Measurements from ENCODE around the gene PGS1.

PGS1 gene

DNA sequence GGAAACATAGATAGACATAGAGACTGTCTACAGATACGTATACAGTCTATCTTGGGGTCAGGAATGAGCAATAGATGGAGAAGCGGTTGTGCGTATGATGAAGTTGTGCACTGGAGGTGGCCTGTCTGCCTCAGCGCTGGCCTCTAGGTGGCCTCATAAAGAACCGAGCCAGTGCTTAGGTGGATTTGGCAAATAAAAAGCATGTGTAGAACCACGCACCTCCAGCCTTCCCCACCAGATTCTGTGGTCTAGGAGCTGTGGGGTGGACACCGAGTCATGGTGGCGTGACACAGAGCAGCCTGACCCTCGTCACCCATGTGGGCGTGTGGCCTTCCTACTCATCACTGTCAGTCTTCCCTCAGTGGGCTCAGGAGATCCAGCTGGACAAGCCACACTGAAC, 34.0 kb downstream of the PGS1 start:
- peaks cover 88% of the 10 kb centered on the region for H3K4me1 Mint-ChIP-seq (ENCODE audit: low read depth)
- H3K9me3 Mint-ChIP-seq, result no peaks in the 10 kb centered on the region
- H3K36me3 Mint-ChIP-seq (ENCODE audit: low read depth), result peaks cover 93% of the 10 kb centered on the region
- DNase-seq, result peak; percentile 56
- H3K27me3 Mint-ChIP-seq, result no peaks in the 10 kb centered on the region
- peak overlapping the region; percentile 65 for H3K4me3 Mint-ChIP-seq
- peak overlapping the region; percentile 98 for H3K27ac Mint-ChIP-seq

DNA sequence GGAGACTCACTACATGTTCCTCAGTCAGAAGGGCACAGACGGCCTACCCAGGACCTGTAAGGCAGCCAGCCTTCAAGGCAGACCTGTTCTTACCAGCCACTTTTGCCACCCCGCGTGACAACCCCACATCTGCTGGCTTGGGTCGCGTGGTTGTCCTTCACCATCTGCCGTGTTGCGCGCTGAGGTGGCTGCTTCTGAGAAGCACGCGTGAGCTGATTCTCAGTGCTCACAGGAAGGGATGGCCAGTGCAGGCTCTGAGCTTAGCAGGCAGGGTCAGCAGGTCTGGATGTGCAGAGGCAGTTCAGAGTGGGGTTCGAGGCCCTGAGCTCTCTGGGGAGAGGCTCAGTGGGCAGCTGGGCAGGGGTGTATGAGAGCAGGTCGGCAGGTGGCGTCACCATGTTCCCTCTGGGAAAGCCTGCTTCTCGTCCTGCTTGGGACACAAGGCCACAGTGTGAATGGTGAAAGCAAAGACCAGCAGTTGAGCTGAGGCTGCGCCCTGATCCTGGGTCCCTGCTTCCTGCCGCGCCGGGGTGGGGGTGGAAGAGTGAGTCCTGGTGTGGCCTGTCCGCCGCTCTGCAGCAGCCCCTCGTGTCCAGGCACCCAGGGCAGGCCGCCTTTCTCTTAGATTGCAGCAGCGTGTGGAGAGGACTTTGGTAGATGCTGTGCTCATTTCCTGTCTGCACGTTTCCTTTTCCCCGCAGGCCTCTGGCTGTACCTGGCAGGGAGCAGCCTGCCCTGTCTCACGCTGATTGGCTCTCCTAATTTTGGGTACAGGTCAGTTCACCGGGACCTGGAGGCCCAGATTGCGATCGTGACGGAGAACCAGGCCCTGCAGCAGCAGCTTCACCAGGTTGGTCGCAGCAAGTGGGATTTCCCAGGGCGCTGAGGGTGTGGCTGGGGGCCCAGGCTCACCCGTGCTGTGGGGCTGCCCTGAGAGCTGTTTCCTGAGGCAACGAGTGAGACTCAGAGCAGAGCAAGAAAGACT, 36.0 kb downstream of the PGS1 start:
- peak overlapping the region; percentile 98 for H3K27ac Mint-ChIP-seq
- peak; percentile 75 for DNase-seq
- H3K4me1 Mint-ChIP-seq (ENCODE audit: low read depth), result peaks cover 78% of the 10 kb centered on the region
- H3K36me3 Mint-ChIP-seq (ENCODE audit: low read depth), result peaks cover 89% of the 10 kb centered on the region
- H3K4me3 Mint-ChIP-seq, result peak overlapping the region; percentile 65
- H3K9me3 Mint-ChIP-seq, result no peaks in the 10 kb centered on the region
- no peaks in the 10 kb centered on the region for H3K27me3 Mint-ChIP-seq

DNA sequence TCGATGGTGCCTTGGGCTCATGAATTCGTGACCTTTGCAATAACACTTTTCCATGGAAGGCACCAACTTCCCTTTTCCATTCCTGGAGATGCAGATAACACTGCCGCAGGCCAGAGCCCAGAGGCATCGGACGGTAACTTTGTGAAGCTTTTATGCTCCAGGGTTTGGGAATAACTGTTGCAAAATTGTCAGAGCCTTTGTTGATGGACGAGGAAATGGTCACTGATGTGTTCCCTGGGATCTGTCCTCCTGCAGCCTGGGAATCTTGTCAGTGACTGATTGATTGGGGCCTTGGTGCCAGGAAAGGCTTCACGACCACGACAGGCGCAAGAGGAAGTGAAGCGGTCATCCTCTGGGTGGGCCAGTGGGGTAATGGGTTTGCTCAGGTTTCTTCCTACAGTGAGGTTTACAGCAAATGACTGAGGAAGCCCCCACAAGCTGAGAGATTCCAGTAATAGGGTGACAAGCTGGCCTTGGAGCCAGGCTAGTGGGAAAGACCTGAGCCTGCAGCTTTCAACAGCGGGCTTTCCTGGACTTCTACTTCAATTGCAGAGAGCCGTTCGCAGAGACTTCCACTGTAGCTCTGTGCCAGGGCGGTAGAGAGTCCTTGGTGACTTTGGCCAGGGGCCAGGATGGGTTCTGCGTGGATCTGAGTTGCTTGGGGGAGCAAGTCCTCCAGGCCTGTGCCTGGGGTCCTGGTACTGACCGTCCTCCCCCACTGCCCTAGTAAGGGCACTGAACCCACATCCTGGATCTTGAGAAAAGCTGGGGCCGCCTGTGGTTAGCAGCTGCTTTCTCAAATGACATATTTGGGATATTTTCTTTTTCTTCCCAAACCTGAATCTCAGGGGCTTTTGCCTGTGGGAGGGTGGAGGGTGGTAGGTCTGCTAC, 37.6 kb downstream of the PGS1 start:
- Mint-ChIP-seq H3K4me3 (no peak overlapping the region), H3K27me3 (no peaks in the 10 kb centered on the region), H3K4me1 (ENCODE audit: low read depth) (peaks cover 80% of the 10 kb centered on the region), H3K27ac (peak overlapping the region; percentile 98), H3K9me3 (no peaks in the 10 kb centered on the region), H3K36me3 (ENCODE audit: low read depth) (peaks cover 94% of the 10 kb centered on the region)
- DNase-seq, result no peak

DNA sequence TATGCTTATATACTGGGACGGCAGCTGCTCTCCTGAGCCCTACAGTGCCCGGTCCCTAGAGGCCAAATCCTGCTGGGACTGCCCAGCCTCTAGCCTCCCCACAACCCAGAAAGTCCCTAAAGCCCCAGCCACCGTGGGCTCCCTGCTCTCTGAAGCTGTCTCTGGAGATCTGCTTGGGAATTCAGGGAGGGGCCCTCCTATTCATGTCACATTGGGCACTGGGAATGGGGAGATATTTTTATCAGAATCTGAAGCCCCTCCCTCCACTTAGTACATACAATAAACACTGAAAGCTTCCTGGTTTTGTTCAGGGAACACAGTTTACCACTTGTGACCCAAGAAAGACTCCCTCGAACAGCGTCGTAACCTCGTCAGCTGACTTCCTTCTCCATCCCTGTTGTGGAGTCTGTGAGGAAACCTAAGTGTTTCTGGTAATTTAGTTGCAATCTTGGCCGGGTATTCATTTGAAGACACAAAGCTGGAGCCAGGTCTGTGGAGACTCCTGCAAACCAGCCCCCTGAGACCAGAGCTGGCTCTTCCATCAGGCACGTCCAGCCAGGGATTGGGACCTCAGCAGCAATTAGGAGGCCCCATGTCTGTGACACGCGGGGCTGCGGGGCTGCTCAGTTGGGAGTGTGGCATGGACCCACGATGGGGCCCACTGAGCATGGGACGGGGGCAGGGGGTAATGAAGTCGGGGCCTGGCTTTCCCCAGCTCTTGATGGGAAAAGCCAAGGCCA, 38.5 kb downstream of the PGS1 start:
- Mint-ChIP-seq H3K27ac (peak overlapping the region; percentile 98), H3K27me3 (no peaks in the 10 kb centered on the region), H3K4me1 (ENCODE audit: low read depth) (peaks cover 80% of the 10 kb centered on the region), H3K4me3 (no peak overlapping the region), H3K9me3 (no peaks in the 10 kb centered on the region), H3K36me3 (ENCODE audit: low read depth) (peaks cover 96% of the 10 kb centered on the region)
- no peak for DNase-seq

DNA sequence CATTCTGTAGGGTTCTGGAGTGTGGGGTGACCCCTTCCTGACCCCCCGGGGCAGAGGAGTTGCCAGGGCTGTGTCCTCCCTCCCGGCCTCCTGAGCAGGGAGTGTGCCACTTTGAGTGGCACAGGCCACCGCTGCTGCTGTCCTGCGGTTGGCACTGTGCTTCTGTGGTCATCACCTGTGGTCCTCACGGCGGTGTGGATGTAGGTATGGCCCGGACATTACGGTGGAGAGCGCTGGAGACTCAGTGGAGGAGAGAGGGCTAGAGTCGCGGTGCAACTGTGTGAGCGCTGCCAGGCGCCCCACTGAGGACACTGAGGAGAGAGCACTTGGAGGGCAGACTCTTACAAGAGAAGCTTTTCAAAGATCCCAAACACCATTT, 39.1 kb downstream of the PGS1 start:
- H3K4me3 Mint-ChIP-seq, result no peak overlapping the region

DNA sequence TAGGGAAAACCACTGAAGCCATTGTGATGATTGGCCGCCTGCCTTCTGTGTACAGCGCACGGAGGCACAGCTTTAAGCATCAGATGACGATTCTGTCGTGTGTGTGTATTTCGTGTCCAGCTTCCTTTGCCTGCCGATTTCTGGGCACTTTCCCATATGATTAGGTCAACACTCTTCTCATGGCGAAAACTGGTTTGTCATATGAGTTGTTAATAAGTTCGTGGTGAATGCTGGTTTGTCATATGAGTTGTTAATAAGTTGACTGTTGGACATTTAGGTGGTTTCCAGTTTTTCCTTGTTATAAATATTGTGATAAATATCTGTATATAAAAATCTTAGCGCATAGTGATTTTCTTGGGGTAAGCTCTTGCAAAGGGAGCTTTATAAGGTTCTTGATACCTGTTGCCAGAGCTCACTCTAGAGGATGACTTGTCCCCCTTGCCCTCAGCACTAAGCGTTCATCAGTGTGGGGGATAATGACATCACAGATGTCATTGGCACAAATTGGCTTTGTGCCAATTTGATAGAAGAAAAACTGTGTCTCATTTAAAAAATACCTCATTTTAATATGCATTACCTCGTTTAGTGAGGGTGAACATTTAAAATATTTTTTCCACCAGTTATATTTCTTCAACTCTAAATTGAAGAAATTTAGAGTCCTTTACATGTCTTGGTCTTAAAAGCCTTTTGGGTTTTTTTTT, 40.0 kb downstream of the PGS1 start:
- Mint-ChIP-seq H3K4me3 (no peak overlapping the region), H3K9me3 (no peaks in the 10 kb centered on the region), H3K27me3 (no peaks in the 10 kb centered on the region), H3K4me1 (ENCODE audit: low read depth) (peaks cover 71% of the 10 kb centered on the region), H3K27ac (peak overlapping the region; percentile 74), H3K36me3 (ENCODE audit: low read depth) (peaks cover 96% of the 10 kb centered on the region)
- DNase-seq, result no peak

More for the DNA sequence above, 39.1 kb downstream of the PGS1 start:
- Mint-ChIP-seq H3K27ac (peak overlapping the region; percentile 98), H3K4me1 (ENCODE audit: low read depth) (peaks cover 79% of the 10 kb centered on the region), H3K27me3 (no peaks in the 10 kb centered on the region), H3K9me3 (no peaks in the 10 kb centered on the region), H3K36me3 (ENCODE audit: low read depth) (peaks cover 96% of the 10 kb centered on the region)
- no peak for DNase-seq

DNA sequence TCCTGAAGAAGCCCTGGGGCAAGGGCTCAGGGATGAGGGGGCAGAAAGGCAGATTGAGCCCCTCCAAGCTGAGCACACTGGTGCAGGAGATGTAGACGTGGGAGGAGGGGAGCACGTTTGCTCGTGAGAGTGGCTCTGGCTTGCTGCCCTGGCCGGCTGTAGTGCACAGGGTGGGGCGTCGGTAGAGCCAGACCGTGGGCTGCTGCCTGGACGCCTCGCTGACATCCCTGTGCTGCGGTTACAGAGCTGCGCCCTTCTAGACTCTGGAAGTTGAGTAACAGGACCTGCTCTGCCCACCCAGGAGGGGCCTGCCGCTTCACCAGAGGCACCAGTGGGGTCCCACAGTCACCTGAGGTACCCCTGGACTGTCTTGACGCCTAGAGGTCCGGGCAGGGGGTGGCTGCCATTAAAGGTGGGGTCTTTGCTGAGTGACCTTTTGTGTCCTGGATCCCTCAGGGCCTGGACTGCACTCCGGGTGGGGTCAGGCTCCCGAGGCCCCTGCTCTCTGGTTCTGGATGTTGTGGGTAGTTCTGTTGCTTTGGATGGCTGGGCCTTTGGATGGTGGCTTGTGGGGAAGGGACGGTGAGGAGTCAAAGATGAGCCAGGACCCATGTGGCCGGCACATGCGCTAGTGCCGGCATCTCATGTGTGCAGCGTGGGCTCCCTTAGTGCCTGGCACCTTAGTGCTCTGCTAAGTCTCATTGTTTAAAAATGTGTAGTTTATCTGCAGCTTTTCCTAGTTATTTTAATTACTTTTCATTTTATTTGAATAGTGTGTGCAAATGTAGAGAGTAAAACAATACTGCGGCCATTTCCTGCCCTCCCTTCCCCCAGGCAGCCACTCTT, 41.7 kb downstream of the PGS1 start:
- H3K27ac Mint-ChIP-seq, result peak overlapping the region; percentile 77
- H3K4me1 Mint-ChIP-seq (ENCODE audit: low read depth), result peaks cover 54% of the 10 kb centered on the region
- H3K36me3 Mint-ChIP-seq (ENCODE audit: low read depth), result peaks cover 94% of the 10 kb centered on the region

DNA sequence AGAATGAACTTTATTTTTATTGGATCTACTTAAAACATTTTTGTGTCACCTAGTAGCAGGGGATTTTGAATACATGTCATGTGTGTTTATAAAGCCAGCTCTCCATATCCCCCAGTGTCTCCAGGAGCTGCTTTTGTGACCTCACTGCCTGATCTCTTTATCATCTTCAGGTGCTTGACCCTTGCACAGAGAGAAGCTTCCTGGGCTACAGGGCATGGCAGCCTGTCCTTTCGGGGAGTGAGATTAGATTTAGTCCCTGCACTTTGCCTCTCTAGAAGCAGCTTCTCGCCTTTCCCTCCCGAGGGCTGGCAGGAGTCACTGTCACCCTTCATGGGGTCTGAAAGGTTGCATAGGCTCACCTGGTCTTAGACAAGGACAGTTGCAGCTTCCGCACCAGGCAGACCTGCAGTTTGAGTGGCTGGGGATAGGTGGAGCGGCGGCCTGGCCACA, 42.7 kb downstream of the PGS1 start:
- DNase-seq, result no peak
- Mint-ChIP-seq H3K27ac (peak overlapping the region; percentile 78), H3K4me1 (ENCODE audit: low read depth) (peaks cover 45% of the 10 kb centered on the region), H3K4me3 (no peak overlapping the region), H3K9me3 (no peaks in the 10 kb centered on the region), H3K27me3 (no peaks in the 10 kb centered on the region), H3K36me3 (ENCODE audit: low read depth) (peaks cover 92% of the 10 kb centered on the region)

More for the DNA sequence above, 41.7 kb downstream of the PGS1 start:
- no peaks in the 10 kb centered on the region for H3K9me3 Mint-ChIP-seq
- no peaks in the 10 kb centered on the region for H3K27me3 Mint-ChIP-seq
- no peak overlapping the region for H3K4me3 Mint-ChIP-seq
- DNase-seq, result no peak

DNA sequence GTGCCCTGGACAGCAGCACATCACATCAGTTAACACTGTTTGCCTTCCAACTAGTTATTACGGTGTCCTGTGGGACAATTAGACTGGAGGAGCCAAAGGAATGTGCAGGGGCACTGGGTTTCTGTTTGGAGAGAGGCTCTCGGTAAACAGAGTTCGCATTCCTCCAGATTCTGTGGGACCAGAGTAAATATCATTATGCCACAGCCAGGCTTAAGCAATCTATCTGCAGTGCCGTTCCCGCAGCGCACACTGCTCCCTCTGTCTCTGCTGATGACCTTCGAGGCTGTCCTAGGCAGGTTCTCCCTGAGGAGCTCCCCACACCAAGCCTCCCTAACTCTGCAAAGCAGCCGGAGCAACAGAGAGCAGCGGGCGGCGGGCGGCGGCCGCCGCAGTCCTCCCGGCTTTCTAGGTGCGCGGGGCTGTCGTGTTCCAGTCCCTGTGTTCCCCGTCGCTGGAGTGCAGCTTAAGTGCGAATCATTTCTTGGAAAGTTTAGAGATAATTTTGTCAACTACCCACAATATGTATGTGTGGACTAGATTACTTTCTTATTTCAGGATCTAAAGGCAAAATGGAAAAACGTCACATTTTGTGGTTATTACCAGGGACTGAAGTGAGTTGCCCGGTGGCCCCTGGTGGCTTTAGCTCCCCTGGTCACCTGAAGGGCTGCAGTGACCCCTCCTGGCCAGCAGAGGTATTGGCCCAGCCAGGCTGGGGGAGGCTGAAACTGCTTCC, 43.3 kb downstream of the PGS1 start:
- no peaks in the 10 kb centered on the region for H3K9me3 Mint-ChIP-seq
- peaks cover 40% of the 10 kb centered on the region for H3K4me1 Mint-ChIP-seq (ENCODE audit: low read depth)
- DNase-seq, result peak; percentile 83
- H3K36me3 Mint-ChIP-seq (ENCODE audit: low read depth), result peaks cover 92% of the 10 kb centered on the region
- peak overlapping the region; percentile 78 for H3K27ac Mint-ChIP-seq
- H3K4me3 Mint-ChIP-seq, result no peak overlapping the region
- no peaks in the 10 kb centered on the region for H3K27me3 Mint-ChIP-seq

DNA sequence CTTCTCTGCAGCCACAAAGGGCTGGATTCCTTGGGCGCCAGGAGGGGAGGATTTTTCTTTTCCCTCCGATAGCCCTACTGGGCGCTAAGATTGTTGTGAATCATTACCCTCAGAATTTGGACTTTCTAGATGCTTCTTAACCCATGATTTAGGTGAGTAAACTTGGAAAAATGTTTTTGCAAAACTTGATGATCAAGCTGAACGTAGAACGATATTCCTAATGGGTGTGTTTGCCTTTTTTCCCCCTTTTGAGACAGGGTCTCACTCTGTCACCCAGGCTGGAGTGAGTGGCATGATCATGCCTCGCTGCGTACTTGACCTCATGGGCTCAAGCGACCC, 43.8 kb downstream of the PGS1 start:
- peak overlapping the region; percentile 78 for H3K27ac Mint-ChIP-seq
- peaks cover 92% of the 10 kb centered on the region for H3K36me3 Mint-ChIP-seq (ENCODE audit: low read depth)
- no peaks in the 10 kb centered on the region for H3K9me3 Mint-ChIP-seq
- H3K4me3 Mint-ChIP-seq, result no peak overlapping the region
- H3K4me1 Mint-ChIP-seq (ENCODE audit: low read depth), result peaks cover 35% of the 10 kb centered on the region
- no peak for DNase-seq
- no peaks in the 10 kb centered on the region for H3K27me3 Mint-ChIP-seq

DNA sequence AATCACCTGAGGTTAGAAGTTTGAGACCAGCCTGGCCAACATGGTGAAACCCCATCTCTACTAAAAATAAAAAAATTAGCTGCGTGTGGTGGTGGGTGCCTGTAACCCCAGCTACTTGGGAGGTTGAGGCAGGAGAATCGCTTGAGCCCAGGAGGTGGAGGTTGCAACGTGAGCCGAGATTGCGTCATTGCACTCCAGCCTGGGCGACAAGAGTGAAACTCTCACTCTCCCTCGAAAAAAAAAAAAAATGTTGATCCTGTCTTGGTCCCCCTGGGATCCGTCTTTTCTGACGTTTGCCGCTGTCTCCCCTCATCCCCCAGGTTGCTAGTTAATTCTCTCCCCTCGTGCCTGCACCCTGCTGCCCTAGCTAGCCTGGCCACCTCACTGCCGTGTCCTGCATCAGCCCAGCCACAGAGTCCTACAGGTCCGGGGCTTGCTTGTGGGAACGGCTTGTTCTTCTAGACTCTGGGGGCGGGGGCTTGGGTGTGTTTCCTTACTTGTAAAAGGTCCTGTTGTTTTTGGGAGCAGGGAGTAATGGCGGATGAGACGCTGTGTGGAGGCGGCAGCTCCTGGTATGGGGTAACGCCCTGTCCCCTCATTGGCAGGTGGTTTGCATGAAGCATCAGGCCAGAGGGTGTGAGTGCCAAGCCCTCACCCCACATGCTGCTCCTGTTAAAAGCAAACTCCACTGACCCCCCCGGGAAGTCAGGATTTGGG, 44.6 kb downstream of the PGS1 start:
- no peaks in the 10 kb centered on the region for H3K9me3 Mint-ChIP-seq
- H3K4me3 Mint-ChIP-seq, result no peak overlapping the region
- DNase-seq, result no peak
- H3K27me3 Mint-ChIP-seq, result no peaks in the 10 kb centered on the region
- peaks cover 30% of the 10 kb centered on the region for H3K4me1 Mint-ChIP-seq (ENCODE audit: low read depth)
- H3K36me3 Mint-ChIP-seq (ENCODE audit: low read depth), result peaks cover 92% of the 10 kb centered on the region
- peak overlapping the region; percentile 78 for H3K27ac Mint-ChIP-seq

DNA sequence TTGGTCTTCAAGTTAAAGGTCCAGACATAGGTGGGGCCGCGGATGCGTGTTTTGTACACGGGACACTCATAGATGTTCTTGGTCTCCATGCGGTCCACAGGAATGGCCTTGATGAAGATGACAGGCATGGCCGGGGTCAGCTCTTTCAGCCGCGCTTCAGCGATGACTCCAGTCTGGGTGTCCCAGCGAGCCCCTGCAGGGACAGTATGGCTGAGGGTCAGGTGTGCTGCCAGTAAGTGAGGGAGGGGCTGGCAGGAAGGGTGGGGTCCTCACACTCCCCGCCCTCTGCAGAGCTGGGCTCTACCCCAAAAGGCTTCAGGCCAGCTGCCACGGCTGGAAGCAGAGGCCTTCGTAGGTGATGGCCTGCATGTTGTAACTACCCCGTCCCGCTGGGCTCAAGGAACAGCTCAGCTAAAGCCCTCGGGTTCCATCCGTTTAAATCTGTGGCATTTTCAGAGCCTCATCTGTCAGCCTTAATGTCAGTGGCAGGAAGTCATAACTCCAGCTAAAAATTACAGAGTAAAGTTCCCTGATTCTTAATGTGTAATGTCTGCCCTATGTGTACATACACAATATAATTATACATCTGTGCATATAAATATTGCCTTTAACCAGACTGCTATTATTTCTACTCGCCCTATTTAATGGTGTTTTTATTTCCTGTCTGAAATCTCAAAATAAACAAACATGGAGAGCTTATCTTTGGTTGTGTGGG, 45.7 kb downstream of the PGS1 start:
- DNase-seq, result no peak
- H3K27ac Mint-ChIP-seq, result no peak overlapping the region
- no peaks in the 10 kb centered on the region for H3K27me3 Mint-ChIP-seq
- peaks cover 94% of the 10 kb centered on the region for H3K36me3 Mint-ChIP-seq (ENCODE audit: low read depth)
- no peak overlapping the region for H3K4me3 Mint-ChIP-seq
- H3K9me3 Mint-ChIP-seq, result no peaks in the 10 kb centered on the region
- peaks cover 26% of the 10 kb centered on the region for H3K4me1 Mint-ChIP-seq (ENCODE audit: low read depth)
